ENCODE data around the gene IQCC.

IQCC gene

DNA sequence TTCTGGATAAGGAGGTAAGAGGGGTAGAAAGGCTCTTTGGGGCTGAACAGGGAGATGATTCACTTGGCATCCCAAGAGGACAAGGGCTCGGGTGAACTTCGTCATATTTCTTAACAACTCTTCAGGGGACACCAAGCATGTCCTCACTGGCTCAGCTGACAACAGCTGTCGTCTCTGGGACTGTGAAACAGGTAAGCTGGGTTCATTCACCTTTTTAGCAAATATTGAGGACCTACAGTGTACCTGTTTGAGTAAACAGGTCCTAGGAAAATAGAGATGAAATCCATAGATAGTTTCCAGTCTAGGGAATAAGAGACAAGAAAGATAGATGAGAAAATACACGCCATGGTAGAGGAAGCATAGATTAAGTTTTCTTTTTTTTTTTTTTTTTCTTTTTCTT, 18.8 kb downstream of the IQCC start:
- DNase-seq = no peak

DNA sequence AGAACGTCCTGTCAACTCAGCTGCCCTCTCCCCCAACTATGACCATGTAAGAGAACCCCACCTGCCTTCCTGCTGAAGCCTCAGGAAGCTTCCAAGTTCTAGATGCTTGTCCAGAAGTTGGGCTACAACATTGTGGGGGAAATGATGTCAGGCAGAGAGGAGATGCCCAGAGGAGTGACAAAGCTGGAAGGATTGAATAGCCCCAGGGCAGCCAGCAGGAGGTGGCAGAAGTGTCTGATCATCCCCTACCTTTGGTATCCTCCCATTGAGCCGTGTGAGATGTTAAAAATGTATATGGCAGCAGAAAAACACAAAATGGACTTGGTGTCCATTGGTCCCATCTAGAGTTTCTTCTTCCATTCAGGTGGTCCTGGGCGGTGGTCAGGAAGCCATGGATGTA, 23.3 kb downstream of the IQCC start:
- no peak for DNase-seq

DNA sequence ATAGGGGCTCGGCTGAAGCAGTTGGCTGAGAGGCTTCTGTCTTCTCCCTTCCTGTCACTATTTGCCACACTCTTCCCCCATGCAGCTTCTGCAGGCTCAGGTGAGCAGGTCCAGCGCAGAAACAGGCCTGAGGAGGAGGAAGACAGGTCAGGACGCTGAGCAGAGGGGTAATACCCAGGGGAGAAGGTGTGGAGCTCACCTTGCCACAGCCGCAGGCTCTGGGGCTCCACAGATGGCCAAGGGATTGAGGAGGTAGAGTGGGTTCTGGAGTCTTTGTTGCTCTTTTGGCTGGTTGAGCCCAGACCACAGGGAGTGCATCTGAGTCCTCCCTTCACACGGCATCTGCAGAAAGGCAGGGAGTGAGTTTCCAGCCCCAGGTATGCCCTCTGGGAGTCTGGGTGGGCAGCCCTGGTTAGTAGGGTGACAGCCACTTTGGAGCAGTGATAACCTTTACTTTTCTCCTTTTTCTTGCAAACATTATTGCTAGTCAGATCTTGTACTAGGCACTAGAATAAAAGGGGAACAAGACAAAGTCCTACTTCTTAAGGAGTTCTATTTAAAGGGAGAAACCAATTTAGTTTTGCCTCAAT, 26.5 kb downstream of the IQCC start:
- no peak for DNase-seq

DNA sequence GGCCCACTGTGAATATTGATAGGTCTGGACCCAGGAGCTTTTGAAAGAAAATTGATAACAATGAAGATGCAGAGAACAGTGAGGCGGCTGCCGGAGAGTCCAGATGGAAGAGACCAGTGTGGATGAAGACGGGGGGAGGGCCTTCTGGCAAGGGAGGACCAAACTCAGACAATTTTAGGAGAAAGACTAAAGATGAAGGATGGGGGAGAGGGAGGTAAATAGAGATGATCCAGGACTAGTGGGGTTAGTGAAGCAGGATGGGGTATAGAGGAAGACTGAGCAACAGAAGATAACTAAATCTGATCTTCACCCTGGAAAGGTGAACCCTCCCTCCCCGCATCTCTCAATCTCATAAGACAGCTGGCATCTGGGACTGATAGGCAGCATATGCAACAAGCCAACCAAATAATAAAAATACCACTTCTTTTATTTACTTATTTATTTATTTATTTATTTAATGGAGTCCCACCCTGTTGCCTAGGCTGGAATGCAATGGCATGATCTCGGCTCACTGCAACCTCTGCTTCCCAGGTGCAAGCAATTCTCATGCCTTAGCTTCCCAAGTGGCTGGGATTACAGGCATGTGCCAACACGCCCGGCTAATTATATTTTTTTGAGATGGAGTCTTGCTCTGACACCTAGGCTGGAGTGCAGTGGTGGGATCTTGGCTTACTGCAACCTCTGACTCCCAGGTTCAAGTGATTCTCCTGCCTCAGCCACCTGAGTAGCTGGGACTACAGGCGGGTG, 27.3 kb downstream of the IQCC start:
- DNase-seq = no peak

DNA sequence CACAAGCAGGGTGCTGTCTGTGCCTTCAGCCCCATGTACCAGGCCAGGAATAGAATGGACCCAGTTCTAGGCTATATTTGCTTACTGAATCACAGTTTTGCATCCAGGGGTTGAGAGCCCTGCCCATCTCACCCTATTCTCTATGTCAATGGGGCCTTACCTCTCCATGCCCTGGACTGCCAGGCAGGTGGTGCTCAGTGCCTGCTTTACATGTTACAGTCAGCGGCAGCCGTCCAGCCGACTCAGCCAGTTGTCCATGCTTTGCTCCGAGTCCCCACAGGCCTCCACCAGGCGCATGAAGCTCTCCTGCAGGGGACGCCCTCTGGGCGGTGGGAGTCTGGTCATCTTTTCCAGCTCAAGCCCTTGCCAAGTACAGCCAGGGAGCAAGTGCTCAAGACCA, 29.3 kb downstream of the IQCC start:
- no peak for DNase-seq

DNA sequence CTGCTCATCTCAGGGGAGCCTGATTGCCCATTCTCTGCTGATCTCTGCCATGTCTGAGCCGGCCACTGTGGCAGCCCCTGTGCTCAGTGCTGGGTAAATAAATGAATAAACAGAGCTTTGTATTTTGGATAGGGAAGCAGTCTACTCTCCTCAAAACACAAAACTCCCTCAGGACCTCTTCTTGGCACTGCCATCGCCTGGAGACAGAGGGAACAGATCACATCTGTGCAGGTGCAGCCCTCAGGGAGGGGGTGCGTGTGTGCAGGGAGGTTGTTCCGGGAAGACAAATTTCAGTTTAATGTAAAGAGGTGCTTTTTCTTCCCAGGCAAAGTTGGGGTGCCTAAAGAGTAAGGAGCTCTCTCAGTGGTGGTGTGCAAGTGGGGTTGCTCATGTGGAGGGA, 33.9 kb downstream of the IQCC start:
- no peak for DNase-seq

DNA sequence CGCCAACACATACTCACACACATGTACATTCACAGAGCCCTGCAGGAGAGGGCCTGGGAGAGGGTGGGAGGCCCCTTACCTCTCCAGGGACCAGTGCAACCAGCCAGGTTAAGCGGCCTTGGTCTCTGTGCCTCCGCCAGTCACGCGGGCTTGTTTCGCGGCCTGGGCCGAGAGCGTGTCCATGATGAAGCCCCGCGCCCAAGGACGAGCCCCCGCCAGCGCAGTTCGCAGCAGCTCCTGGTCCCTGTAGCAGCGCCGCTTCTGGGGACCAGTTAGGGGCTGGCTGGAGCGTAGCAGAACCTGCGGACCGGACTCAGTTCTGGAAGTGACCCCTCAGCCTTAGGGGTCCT, 34.3 kb downstream of the IQCC start:
- no peak for DNase-seq

DNA sequence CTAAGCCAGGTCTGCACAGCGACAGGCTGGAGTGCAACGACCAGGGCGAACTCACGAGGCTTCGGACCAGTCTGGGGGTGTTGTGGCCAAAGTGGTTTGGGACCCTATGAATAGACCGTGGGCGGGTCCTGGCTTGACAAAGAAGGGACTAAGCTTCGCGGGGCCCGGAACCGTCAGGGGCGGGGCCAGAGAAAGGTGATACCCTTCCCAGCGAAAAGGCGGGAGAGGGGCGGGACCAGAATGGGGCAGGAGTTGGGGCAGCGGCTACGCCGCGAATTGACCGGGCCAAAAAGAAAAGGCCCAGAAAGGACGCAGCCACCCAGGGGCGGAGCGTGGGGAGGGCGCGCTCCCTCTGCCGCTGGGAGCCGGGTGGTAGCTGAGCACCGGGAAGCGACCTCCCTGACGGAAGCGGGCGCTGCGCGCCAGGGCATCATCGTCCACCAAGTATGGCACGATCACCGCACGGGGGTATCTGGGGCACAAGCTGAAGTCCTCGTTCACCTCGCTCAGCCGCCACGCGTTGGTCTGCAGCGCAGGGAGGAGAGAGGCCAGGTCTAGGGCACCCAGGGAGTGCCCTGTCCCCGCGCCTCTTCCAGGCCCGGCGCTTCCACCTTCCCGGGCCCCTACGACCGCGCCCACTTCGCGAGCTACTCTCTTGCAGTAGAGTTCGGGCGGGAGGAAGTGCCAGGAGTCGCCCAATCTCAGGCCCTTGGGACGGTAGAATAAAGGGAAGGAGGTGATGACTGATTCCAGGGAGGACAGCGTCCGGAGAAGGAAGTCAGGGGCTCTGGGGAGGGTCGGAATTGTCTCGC, 34.9 kb downstream of the IQCC start:
- peak; percentile 58 to 80 for DNase-seq

DNA sequence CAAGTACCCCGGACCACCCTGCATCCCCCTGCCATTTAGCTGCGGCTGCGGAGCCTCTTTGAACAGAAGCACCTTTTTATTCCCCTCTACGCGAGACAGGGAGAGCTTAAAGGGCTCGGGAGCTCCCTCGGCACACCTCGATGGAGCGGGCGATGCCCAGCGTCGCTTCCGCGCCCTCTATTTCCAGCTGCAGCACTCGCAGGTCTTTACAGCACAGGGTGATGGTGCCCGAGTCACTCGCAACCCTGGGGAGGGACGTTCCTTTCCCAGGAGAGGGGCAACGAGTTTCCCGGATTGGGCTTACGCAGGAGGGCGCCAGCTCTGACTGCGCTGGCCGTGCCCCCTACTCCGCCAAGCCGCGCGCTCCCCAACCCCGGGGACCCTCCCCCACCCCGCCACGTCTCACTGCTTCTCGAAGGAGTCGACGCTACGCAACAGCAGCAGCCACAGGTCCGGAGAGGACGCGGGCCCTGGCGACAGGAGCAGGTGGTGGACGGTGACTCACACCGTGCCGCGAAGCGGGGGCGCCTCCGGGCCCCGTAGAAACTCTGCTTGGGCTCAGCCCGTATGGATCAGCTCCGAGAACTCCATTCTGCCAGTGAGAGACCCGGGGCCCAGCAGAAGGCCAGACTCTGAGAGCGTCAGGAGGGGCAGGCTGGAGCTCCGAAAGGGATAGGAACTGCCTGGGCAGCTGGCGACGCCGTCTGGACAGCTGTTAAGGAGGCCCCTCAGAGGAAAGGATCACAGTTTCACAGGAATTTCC, 35.7 kb downstream of the IQCC start:
- peak; percentile 28 to 65 for DNase-seq

DNA sequence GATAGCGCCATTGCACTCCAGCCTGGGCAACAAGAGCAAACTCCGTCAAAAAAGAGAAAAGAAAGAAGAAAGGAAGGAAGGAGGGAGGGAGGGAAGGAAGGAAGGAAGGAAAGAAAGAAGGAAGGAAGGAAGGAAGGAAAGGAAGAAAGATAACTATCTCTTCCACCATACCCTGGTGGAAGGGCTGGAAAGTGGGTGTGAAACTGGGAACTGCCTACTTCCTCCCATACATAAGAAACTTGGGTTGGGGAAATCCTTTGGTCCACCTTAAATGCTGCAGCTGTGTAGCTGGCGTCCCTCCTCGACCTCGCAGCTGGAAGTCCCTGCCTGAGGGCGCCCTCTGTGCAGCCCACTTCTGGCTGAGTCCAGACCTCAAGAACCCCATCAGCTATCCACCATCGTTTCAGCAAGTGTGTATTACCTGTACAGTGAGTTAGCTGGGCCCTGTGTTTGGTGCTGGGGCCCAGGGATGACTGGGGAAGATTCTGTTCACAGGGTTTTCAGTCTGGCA, 36.9 kb downstream of the IQCC start:
- no peak for DNase-seq

DNA sequence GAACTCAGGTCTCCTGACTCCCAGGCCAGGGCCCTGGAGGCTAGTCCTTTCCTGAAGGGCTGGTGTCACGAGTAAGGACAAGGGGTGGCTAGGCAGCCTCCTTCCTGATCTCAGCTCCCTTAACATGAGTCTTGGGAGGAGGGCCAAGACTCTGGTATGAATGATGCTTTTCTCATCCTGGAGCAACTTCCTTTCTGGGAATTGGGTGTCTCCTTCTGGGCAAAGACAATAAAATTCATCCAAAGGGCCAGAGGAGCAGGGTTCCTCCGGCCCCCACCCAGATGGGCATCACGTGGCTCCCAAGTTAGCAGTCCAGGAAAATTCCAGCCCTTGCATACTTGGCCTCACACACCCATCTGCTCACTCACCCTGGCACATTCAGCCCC, 41.4 kb downstream of the IQCC start, which contains the start of gene FAM167B:
TSS of gene FAM167B (plus strand) at position 335 of the 386 bp plus-strand sequence. CDS start 200 bp downstream, outside the sequence.
- no peak for DNase-seq

DNA sequence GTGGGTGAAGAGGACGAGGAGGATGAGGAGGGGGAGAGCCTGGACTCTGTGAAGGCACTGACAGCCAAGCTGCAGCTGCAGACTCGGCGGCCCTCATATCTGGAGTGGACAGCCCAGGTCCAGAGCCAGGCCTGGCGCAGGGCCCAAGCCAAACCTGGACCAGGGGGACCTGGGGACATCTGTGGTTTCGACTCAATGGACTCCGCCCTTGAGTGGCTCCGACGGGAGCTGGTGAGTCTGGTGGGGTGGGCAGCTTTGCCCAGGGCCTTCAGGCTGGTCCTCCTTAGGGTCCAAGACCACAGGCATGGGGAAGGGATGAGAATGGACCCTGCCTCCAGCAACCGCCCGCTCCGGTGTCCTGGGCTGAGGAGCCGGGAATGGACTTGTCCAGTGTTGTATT, 42.0 kb downstream of the IQCC start:
- DNase-seq = no peak

DNA sequence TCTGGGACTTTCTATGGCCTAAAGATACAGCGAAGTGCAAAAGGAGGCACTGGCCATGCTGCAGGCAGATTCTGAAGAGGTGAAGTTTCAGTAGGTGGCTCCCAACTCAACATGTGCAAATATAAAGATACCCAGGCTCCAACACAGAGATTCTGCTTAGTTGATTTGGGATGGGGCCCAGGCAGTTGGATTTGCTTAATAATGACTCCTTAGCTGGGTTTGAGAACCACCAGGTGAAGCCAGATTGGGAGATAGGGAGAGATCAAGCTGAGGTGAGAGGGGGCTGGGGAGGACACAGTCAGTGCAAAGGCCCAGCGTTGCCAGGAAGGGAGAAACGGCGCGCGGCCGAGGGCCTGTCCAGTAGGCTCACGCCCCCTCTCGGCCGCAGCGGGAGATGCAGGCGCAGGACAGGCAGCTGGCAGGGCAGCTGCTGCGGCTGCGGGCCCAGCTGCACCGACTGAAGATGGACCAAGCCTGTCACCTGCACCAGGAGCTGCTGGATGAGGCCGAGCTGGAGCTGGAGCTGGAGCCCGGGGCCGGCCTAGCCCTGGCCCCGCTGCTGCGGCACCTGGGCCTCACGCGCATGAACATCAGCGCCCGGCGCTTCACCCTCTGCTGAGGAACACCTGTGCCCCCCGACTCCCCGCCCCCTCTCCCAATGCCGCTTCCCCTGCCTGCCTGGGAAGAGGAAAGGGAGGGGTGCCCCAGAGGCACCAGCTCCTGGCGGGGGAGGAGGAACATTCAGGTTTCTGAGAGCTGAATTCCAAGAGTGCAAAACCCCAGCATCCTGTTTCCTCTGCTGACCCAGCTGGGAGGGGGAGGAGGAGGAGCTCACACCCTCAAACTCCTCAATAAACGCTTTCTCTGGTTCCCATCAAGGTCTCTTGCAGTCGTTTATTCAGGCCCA, 42.8 kb downstream of the IQCC start:
- DNase-seq = peak; percentile 87 to 90

DNA sequence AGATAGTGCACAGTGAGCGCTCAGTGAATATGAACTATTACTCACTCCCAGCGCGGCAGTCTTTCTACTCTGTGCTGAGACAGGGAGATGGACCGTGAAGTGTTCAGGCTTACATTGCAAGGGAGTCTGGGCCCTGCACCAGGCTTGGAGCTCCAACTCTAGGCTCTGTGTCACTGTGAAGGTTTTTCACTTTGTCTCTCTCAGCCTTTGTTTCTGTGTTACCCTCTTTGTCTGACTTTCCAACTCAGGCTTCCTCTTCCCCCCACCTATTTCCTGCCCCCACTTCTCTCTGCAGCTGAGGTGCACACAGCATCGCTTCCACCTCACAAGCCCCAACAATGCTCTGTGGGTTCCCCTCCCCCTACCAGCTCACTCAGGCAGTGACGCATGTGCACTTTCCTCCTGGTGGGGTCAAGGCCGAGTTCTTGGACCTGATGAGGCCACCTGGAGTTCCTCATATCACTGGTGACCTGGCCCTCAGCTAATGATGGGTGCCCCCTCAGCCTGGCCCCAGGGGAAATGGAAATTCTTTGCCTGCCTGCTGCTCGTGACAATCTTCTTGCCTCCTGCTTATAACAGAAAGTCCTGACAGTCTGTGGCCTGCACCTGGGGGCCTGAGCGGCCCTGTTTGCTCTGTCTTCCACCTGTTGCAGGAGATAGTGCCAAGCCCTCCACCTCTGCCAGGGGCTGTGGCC, 44.5 kb downstream of the IQCC start:
- DNase-seq = no peak

DNA sequence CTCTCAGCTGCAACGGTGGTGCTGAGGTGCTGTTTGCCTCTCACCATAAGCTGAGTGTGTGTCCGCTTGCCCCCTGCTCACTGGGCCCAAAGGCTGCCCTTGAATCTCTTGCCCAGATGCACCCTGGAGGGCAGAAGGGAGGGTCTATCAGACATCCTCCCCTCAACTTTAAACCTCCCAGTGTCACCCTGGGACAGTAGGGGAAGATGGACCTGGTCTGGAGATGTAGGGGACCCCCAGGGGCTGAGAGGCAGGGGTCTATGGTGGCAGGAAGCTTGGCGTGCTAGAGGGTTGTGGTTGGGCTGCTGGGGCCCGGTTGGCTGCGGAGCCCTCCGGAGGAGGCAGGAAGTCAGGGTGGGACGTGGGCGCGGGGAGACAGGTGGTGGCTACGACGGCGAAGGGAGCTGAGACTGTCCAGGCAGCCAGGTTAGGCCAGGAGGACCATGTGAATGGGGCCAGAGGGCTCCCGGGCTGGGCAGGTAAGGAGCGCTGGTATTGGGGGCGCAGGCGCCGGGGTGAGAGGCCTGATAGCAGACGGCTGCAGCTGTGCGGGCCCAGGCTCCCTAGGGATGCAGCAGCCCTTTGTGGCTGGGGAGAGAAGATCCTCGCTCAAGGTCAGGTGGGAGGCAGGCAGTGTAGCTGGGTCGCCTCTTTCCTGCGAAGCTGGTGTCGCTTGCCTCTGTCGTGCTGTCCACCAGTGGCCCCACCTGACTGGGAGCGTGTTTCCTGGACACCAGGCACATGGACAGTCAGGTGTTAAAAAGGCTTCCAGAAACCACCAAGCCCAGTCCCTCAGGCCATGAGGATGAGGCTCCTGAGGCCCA, 45.6 kb downstream of the IQCC start, which contains the start of gene LCK:
TSS of gene LCK (plus strand) at position 373 of the 824 bp plus-strand sequence. CDS start 23,065 bp downstream, outside the sequence.
- no peak for DNase-seq

DNA sequence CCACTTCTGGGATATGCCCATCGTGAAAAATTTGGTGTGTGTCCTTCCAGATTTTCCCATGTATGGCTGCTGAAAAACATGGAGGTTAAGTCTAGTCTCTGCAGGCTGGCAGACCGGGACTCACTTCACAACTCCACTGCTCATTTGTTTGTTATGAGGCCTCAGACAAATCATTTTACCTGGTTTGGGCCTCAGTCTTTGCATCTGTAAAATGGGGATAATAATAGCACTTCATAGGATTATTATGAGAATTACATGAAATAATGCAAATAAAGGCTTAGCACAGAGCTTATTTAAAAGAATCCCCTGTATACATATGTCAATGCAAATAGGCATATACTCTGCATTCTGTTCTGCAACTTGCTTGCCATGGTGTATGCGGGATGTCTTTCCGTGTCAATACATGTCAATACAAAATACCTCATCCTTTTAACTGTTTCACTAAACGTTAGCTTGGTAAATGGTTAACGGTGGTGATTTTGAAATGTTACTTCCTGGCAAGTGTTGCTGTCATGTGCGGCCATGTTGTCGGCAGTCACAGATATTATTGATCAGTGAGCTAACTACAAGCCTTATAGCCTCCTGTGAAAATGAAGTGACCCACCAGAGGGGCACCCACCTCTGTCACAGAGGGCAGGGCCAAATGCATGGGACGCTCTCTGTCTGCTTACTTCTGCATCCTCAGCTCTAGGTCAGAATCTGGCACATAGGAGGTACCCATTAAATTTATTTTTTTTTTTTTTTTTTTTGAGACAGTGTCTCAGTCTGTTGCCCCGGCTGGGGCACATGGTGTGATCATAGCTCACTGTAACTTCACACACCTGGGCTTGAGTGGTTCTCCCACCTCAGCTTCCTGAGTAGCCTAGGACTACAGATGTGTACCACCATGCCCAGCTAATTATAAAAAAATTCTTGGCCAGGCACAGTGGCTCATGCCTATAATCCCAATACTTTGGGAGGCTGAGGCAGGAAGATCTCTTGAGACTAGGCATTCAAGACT, 49.9 kb downstream of the IQCC start:
- no peak for DNase-seq

DNA sequence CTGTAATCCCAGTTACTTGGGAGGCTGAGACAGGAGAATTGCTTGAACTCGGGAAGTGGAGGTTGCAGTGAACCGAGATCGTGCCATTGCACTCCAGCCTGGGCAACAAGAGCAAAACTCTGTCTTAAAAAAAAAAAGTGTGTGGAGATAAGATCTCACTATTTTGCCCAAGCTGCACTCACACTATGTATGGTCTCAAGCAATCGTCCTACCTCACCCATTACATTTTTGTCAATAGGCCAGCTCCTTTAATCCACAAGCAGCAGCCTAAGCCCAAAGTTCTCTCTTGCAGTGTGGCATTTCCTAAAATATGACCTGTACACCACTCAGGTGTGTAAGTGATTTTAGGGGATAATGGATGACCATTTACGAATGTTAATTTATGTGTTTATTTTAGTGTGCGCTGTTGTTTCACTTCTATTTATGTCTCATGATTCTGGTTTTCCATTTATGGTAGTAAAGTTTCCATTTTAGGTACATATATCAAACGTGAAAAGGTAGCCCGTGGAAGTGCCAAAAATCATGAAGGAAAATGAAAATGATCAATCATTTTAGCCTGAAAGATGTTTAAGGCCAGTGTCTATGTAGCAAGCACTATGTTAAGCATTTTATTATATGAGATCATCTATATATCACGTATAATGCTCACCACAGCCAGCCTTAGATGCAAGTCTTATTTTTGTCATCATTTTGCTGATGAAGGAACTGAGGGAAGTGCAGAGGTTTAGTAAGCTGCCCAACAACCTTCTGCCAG, 51.2 kb downstream of the IQCC start:
- no peak for DNase-seq

DNA sequence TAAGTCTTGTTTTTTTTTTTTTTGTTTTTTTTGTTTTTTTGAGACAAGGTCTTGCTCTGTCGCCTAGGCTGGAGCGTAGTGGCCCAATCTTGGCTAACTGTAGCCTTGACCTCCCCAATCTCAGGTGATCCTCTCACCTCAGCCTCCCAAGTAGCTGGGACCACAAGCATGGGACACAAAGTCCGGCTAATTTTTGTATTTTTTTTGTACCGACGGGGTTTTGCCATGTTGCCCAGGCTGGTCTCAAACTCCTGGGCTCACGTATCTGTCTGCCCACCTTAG, 51.7 kb downstream of the IQCC start:
- no peak for DNase-seq

All from NCI-H2081 (cell line).